Panc1 (cell line): ENCODE results near the gene TDRD7. TPM values are rescaled to one million over a fixed set of nuclear protein-coding genes. Genes with fewer than 3 reads are reported as not detected.

Source experiments
- ATAC-seq: fragments of 200-7000 bp; cut with Tn5 transposase; 2 replicates; pipeline ENCODE4 v1.9.1; 2020; ENCODE audit warnings: mild to moderate bottlenecking, moderate library complexity
- BruUV-seq: library from RNA; stranded (reverse); fragments of 400-500 nt; replicated peaks from 2 replicates; lab custom pipeline; 2021; lab: Mats Ljungman, UMichigan
- CTCF ChIA-PET: fragments of 300-600 bp; sonication (Branson Sonifier 250); formaldehyde crosslinking; loops from one replicate; lab custom pipeline; 2022; ENCODE audit warnings: antibody characterized with exemption; lab: Charles Lee
- POLR2A ChIA-PET: fragments of 300-600 bp; sonication (Branson Sonifier 250); formaldehyde crosslinking; loops from one replicate; lab custom pipeline; 2022; ENCODE audit warnings: antibody characterized with exemption; lab: Charles Lee
- DNase-seq: peaks from one replicate; pipeline ENCODE4 v3.0.0-alpha.2; 2010; ENCODE audit warnings: low read depth, low spot score
- H3K27ac ChIP-seq: 2 replicates; pipeline ENCODE4 v1.5.1; 2011; ENCODE audit warnings: mild to moderate bottlenecking, low read length, inconsistent platforms
- H3K27me3 ChIP-seq: fragments of 200-500 bp; sonication (Bioruptor generic); 2 replicates; pipeline ENCODE4 v1.6.0; 2014; ENCODE audit warnings: low read length, inconsistent platforms; ENCODE audit not compliant: control insufficient read depth, insufficient read depth
- H3K36me3 ChIP-seq: fragments of 200-500 bp; sonication (Bioruptor generic); 2 replicates; pipeline ENCODE4 v1.5.1; 2014; ENCODE audit warnings: inconsistent platforms, mild to moderate bottlenecking, low read length, moderate library complexity; ENCODE audit not compliant: control insufficient read depth, insufficient read depth
- H3K4me1 ChIP-seq: 2 replicates; pipeline ENCODE4 v1.5.1; 2011; ENCODE audit warnings: inconsistent platforms, mild to moderate bottlenecking, low read length, moderate library complexity; ENCODE audit not compliant: control insufficient read depth, insufficient read depth
- H3K4me3 ChIP-seq, 2 experiments: 2 replicates each; pipeline ENCODE4 v1.5.1; 2011 to 2012; ENCODE audit warnings: low read depth in 2 of 2, low read length in 2 of 2, mild to moderate bottlenecking in 2 of 2, inconsistent platforms in 1 of 2, moderate library complexity in 1 of 2
- H3K9me3 ChIP-seq: fragments of 200-500 bp; sonication (Bioruptor generic); 2 replicates; pipeline ENCODE4 v1.5.1; 2014; ENCODE audit warnings: low read depth, mild to moderate bottlenecking, inconsistent platforms, low read length, moderate library complexity; ENCODE audit not compliant: control insufficient read depth, insufficient read depth
- POLR2AphosphoS5 ChIP-seq: IDR thresholded peaks from 2 replicates; pipeline ENCODE4 v1.6.1; 2012; ENCODE audit warnings: mild to moderate bottlenecking, low read depth, low read length, moderate library complexity
- SIN3A ChIP-seq: IDR thresholded peaks from 2 replicates; pipeline ENCODE4 v1.6.1; 2012; ENCODE audit warnings: low read depth, mild to moderate bottlenecking, low read length, moderate library complexity, borderline replicate concordance; ENCODE audit not compliant: insufficient read depth
- TCF7L2 ChIP-seq: IDR thresholded peaks from 2 replicates; pipeline ENCODE4 v1.6.1; 2011; ENCODE audit warnings: mild to moderate bottlenecking, low read depth, low read length, inconsistent platforms
- in situ Hi-C: cut with HindIII; loops from 2 replicates; pipeline ENCODE4 v1.10.0; 2016; ENCODE audit warnings: low sequenced_read_pairs, low pct_unique_long_range_greater_than_20kb
- intact Hi-C: fragments of 100-400 bp; cut with micrococcal nuclease; formaldehyde crosslinking; loops from one replicate; pipeline ENCODE4 v1.10.0; 2022; ENCODE audit not compliant: unreplicated experiment
- total RNA-seq: library from RNA; stranded (reverse); gene quantifications from one replicate; pipeline ENCODE4 v1.2.1, GENCODE V29; 2021; ENCODE audit not compliant: unreplicated experiment
- TF ChIP-seq, protein P1 (sequence below): fragments of 450-650 bp; IDR thresholded peaks from 2 replicates; pipeline ENCODE4 v1.5.1; 2017; ENCODE audit warnings: mild to moderate bottlenecking
- TF ChIP-seq, protein P2 (sequence below), 2 experiments: IDR thresholded peaks; 2 replicates each; pipeline ENCODE4 v1.6.1; 2011 to 2012; ENCODE audit warnings: low read depth in 2 of 2, control low read depth in 1 of 2, low read length in 1 of 2, mild to moderate bottlenecking in 1 of 2, moderate library complexity in 1 of 2; ENCODE audit not compliant: insufficient read depth in 1 of 2

The TDRD7 gene
- total RNA-seq, 1 experiment from 2014 or later: 10.6 TPM

DNA sequence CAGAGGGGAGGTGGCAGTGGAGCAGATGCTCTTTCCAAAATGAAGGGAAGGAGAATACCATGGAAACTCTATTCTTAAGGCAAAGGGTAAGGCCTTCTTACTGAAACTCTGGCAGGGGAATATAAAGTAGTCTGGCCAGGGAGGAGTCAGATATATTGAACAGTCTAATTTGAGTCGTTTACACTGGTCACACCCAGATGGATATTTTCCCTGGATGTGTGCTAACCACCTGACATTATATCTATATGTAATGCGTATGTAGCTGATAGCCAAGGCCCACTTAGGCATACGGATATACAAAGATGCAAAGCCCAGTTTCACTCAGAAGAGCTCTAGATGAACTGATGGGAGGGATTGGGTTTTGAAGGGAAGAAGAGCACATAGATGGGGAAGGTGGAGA, 7.0 kb downstream of the TDRD7 start:
- BruUV-seq: no TSS peak
- ATAC-seq: no peak
- H3K4me1 ChIP-seq: no peaks in the 10 kb centered on the region
- in situ Hi-C loops: no loop called here
- CTCF ChIA-PET: interaction anchor here (0.6 kb wide), 1 partner anchor 91 kb away, joined by 3 read pairs; no protein-coding TSS in a partner anchor
- no peaks in the 10 kb centered on the region for H3K9me3 ChIP-seq
- POLR2A ChIA-PET: no interaction called here
- DNase-seq: no peak
- H3K4me3 ChIP-seq: no peak overlapping the region
- no peaks in the 10 kb centered on the region for H3K36me3 ChIP-seq
- no peak overlapping the region for H3K27ac ChIP-seq
- no peak for TF ChIP-seq POLR2AphosphoS5
- no peak for TF ChIP-seq TCF7L2
- TF ChIP-seq, protein P1, sequence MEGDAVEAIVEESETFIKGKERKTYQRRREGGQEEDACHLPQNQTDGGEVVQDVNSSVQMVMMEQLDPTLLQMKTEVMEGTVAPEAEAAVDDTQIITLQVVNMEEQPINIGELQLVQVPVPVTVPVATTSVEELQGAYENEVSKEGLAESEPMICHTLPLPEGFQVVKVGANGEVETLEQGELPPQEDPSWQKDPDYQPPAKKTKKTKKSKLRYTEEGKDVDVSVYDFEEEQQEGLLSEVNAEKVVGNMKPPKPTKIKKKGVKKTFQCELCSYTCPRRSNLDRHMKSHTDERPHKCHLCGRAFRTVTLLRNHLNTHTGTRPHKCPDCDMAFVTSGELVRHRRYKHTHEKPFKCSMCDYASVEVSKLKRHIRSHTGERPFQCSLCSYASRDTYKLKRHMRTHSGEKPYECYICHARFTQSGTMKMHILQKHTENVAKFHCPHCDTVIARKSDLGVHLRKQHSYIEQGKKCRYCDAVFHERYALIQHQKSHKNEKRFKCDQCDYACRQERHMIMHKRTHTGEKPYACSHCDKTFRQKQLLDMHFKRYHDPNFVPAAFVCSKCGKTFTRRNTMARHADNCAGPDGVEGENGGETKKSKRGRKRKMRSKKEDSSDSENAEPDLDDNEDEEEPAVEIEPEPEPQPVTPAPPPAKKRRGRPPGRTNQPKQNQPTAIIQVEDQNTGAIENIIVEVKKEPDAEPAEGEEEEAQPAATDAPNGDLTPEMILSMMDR: no peak
- TF ChIP-seq, protein P2, sequence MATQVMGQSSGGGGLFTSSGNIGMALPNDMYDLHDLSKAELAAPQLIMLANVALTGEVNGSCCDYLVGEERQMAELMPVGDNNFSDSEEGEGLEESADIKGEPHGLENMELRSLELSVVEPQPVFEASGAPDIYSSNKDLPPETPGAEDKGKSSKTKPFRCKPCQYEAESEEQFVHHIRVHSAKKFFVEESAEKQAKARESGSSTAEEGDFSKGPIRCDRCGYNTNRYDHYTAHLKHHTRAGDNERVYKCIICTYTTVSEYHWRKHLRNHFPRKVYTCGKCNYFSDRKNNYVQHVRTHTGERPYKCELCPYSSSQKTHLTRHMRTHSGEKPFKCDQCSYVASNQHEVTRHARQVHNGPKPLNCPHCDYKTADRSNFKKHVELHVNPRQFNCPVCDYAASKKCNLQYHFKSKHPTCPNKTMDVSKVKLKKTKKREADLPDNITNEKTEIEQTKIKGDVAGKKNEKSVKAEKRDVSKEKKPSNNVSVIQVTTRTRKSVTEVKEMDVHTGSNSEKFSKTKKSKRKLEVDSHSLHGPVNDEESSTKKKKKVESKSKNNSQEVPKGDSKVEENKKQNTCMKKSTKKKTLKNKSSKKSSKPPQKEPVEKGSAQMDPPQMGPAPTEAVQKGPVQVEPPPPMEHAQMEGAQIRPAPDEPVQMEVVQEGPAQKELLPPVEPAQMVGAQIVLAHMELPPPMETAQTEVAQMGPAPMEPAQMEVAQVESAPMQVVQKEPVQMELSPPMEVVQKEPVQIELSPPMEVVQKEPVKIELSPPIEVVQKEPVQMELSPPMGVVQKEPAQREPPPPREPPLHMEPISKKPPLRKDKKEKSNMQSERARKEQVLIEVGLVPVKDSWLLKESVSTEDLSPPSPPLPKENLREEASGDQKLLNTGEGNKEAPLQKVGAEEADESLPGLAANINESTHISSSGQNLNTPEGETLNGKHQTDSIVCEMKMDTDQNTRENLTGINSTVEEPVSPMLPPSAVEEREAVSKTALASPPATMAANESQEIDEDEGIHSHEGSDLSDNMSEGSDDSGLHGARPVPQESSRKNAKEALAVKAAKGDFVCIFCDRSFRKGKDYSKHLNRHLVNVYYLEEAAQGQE (IDR thresholded peaks at IDR 0.05; ENCODE audit: insufficient read depth in 1 of 2, low read depth in 2 of 2, low read length in 1 of 2): no peak
- no peak for TF ChIP-seq SIN3A
- H3K27me3 ChIP-seq: no peaks in the 10 kb centered on the region
- intact Hi-C loops: no loop called here

DNA sequence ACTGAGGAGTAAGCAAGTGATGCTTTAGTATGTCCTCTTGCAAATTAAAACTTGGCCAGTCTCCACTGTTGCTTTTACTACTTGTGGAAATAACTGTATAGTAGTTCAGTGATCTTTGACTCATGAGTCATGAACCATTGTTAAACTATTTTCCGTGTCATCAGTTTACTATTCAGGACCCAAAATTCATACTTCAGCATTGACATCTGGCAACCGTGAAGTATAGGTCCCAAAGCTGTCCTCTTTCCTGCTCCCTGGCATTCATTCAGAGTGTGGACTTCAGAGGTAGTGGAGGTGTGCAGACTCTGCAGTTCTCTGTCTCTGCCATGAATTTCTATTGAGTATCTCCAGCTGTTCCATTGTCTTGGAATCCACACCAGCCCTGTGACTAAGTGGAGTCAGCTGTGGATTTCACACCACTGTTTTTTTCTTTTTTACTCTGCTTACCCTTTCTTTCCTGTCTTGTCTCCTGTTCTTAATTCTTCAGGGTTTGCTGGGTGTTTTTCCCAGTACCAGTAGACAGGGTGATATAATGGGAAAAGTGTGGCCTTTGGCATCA, 7.5 kb downstream of the TDRD7 start:
- Histone ChIP-seq H3K27me3 (no peaks in the 10 kb centered on the region), H3K4me1 (no peaks in the 10 kb centered on the region), H3K36me3 (no peaks in the 10 kb centered on the region), H3K9me3 (no peaks in the 10 kb centered on the region), H3K4me3 (no peak overlapping the region), H3K27ac (no peak overlapping the region)
- ChIA-PET CTCF (interaction anchor here (0.6 kb wide), 1 partner anchor 90 kb away, joined by 3 read pairs; no protein-coding TSS in a partner anchor), POLR2A (no interaction called here)
- BruUV-seq: no TSS peak
- no peak for DNase-seq
- ATAC-seq: no peak
- in situ Hi-C loops (no loop called here), intact Hi-C loops (no loop called here)
- TF ChIP-seq SIN3A (no peak), TCF7L2 (no peak), POLR2AphosphoS5 (no peak)
- TF ChIP-seq, protein P2 (IDR thresholded peaks at IDR 0.05; ENCODE audit: insufficient read depth in 1 of 2, low read depth in 2 of 2, low read length in 1 of 2): no peak
- TF ChIP-seq, protein P1: no peak
